ENCODE data around the gene DRD1.
"Not testable (repeated sequence)": the region's sequence is repeated elsewhere in the genome, so short reads cannot be mapped to it uniquely, and the experiment has no call there.

Gene DRD1

DNA sequence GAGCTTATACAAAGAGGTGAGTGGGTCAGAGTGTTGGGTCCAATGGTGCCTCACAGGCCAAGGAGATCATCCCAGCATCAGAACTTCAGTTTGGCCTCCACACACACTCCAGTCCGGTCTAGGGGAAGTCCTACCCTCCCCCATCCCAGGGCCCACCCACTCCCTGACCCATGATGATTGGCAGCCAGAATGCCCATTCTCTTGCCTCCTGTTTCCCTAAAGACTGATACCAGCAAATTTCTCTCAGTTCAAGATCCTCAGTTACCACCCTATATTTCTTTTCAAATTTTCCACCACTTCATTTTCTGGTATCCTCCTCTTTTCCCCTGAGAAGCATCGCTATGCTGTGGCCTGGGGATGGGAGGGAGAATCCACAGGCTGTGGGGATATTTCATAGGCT, 21.9 kb downstream of the DRD1 start:
- no peak for DNase-seq

DNA sequence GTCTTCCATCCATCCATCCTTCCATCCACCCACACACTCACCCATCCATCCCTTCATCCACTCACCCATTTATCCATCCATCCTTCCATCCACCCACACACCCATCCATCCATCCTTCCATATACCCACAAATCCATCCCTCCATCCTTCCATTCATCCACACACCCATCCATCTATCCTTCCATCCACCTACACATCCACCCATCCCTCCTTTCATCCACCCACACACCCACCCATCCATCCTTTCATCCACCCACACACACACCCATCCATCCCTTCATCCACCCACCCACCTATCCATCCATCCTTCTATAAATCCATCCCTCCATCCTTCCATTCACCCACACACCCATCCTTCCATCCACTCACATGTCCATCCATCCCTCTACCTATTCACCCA, 23.6 kb downstream of the DRD1 start:
- DNase-seq = no peak

DNA sequence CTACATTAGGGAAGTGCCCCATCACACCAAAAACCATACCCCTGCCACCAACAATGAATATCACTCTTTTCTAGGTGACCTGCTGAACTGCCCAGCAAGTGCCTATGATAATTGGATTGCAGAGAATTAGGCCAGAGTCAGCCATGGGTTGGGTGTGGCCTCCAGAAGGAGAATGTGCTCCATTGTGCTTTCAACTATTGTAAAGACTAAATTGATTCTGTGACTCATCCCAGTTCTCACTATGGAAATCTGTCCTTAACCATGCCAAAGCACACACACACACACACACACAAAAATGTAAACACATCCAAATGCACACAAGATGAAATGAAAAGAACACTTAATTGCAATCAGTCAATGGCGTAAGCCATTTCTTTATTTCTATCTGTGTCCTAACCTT, 25.7 kb downstream of the DRD1 start:
- no peak for DNase-seq

DNA sequence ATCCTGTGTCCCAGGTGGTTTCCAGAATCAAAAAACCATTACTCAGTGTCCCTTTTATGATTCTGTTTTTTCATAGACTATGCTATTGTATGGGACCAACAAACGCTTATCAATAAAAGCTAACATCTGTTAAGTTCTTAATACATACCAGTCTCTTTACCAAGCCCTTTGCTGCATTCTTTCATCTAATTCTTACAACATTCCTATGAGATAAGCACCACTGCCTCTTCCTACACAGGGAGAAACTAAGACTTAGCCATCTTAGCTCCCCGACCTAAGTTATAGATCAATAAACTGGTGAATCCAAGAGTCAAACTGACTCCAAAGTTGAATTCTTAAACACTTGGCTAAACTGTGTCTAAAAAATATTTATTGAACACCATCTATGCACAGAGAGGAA, 26.6 kb downstream of the DRD1 start:
- DNase-seq = no peak

DNA sequence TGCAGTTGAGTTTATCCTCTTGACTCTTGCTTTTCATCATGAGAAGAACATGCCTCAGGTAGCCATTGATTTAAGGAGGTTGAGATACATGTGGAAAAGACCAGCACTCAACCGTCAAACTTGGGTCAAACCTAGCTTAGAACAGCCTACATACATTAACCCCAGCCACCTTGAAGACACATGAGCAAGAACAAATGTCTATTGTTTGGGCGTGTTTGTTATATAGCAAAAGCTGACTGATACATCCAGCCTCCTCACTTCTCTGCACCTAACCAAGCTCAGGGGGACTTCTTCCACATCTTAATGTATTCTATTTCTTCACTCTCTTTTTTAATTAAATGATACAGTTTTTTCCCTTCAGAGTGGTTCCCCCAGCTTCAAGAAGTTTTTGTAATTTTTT, 28.7 kb downstream of the DRD1 start:
- DNase-seq = no peak

DNA sequence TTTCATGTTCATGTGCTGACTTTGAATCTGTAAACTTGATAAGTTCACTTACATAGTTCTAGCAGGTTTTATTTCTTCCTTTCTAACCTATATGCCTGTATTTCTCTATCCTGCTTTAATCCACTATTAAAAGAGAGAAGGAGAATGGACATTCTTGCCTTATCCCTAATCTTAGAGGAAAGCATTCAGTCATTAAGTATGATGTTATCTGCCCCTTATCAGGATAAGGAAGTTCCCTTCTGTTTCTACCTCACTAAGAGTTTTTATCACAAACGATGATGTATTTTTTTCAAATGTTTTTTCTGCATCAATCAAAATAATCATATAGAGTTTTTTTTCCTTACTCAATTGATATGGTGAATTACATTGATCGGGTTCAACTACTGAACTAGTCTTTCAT, 33.1 kb downstream of the DRD1 start:
- DNase-seq = no peak

DNA sequence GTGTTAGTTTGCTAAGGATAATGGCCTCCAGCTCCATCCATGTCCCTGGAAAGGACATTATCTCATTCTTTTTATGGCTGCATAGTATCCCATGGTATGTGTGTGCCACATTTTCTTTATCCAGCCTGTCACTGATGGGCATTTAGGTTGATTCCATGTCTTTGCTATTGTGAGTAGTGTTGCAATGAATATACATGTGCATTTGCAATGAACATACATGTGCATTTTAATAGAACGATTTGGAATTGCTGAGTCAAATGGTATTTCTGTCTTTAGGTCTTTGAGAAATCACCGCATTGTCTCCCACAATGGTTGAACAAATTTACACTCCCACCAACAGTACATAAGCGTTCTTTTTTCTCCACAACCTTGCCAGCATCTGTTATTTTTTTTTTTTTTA, 37.7 kb downstream of the DRD1 start:
- DNase-seq = no peak

DNA sequence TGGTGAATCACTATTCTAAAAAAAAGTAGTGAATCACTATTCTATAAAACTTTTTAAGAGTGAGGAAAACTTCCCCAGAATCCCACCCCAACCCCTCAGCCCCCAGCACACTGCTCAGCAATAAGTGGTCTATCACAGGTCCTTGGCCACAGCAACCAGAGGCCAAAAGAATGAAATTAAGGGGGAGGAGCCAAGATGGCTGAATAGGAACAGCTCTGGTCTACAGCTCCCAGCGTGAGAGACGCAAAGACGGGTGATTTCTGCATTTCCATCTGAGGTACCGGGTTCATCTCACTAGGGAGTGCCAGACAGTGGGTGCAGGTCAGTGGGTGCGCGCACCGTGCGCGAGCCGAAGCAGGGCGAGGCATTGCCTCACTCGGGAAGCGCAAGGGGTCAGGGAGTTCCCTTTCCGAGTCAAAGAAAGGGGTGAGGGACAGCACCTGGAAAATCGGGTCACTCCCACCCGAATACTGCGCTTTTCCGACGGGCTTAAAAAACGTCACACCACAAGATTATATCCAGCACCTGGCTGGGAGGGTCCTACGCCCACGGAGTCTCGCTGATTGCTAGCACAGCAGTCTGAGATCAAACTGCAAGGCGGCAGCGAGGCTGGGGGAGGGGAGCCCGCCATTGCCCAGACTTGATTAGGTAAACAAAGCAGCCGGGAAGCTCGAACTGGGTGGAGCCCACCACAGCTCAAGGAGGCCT, 46.2 kb downstream of the DRD1 start:
- DNase-seq = not testable (repeated sequence)

DNA sequence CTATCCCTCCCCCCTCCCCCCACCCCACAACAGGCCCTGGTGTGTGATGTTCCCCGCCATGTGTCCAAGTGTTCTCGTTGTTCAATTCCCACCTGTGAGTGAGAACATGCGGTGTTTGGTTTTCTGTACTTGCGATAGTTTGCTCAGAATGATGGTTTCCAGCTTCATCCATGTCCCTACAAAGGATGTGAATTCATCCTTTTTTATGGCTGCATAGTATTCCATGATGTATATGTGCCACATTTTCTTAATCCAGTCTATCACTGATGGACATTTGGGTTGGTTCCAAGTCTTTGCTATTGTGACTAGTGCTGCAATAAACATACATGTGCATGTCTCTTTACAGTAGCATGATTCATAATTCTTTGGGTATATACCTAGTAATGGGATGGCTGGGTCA, 48.6 kb downstream of the DRD1 start:
- not testable (repeated sequence) for DNase-seq

DNA sequence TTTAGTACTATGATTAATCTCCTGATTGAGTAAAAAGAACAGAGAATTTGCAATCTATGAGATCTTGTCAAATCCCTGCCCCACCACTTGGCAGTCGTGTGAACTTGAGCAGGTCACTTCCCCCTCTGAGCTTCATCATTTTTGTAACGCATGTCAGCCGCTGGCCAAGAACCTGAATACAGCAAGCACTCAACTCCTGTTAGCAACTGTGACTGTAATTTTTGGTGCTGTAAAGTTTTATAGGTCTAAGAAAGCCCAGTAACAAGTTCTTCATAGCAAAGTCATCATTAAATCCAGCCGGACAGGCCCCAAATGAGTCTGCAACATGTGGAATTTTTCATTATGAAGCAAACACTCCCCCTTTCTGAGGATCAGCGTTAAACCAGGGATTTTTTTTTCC, 49.4 kb downstream of the DRD1 start:
- no peak for DNase-seq

DNA sequence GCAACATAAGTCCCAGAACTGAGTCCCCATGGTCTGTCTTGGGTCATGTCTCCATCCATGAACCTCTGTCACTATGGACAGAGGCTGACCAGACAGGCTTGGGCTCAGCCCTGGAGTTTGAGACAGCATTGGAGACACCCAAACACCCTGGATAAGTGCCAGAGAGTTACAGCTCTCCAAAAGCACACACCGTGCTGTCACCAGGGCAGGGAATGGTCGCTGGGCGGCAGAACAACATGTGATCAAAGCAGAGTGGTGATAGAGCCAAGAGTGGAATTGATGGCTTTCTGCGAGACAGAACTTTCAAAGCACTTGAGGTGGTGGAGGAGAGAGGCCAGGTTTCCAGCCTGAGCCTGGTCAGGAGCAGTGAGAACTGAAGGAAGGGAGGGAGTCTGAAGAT, 50.1 kb downstream of the DRD1 start:
- peak; percentile 26 for DNase-seq

DNA sequence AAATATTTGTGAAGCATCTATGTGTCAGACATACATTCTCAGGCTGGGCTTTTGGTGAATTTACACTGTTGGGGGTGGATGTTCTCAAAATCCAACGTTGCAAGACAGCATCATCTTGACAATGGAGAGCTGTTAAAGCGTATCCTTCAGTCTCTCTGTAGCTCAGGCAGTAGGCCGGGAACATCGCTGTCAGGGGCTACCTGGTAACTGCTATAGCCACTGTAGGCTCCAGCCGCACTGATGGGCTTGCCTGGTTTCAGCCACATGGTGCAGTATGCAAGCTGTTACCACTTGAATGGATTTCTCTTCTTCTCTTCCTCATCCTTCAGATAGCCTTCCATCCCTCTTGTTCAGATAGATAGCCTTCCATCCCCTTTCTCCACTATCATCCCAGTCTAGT, 51.7 kb downstream of the DRD1 start:
- DNase-seq = no peak

DNA sequence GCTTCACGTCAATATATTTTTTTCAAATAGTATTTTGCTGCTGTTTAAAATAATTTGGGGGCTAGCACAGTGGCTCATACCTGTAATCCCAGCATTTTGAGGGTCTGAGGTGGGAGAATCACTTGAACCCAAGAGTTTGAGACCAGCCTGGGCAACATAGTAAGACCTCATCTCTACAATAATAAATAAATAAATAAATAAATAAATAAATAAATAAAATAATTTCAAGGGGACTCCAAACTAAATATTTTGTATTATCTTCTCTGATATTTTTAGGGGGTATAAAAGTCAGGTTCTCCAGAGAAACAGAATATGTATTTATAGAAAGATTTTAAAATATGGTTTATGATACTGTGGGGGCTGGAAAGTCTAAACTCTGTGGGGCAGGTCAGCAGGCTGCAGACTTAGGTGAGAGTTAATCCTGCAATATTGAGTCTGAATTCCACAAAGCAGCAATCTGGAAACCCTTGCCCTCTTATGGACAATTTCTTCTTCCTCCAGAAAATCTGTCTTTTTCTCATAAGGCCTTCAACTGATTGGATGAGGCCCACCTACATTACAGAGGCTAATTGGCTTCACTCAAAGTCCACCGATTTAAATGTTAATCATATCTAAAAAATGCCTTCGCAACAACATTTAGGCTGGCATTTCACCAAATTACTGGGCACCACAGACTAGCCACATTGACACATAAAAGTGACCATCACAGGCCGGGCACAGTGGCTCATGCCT, 53.5 kb downstream of the DRD1 start:
- no peak for DNase-seq

All from NCI-H510A treated with DMSO at 0.1 percent for 48 hours (cell line).